ENCODE measurements around the gene ASB10. TPM values are rescaled to one million over a fixed set of nuclear protein-coding genes. Genes with fewer than 3 reads are reported as not detected.

ASB10 gene
- total and polyA plus RNA-seq, 2 donors (not counting 1 experiment from before 2014, with no cell fraction given) = not detected

GRCh38 chr7:151133266-151133985, 53.6 kb downstream of the ASB10 start:
- H3K4me3 ChIP-seq (ENCODE audit: control extremely low read depth in 1 of 5, extremely low read depth in 1 of 5, insufficient read depth in 1 of 5, low read depth in 2 of 5, low read length in 4 of 5) = no peak overlapping the region
- TF ChIP-seq CTCF (IDR thresholded peaks at IDR 0.05) (no peak), EZH2 (IDR thresholded peaks at IDR 0.05; ENCODE audit: borderline replicate concordance, insufficient read depth, low read depth, low read length, poor library complexity, severe bottlenecking) (no peak)
- no peak for ATAC-seq (ENCODE audit: low read depth)
- no peak overlapping the region for H3K27ac ChIP-seq (ENCODE audit: low read length in 2 of 2)
- intact Hi-C loops (cut with micrococcal nuclease) = no loop called here
- H4K20me1 ChIP-seq (ENCODE audit: control insufficient read depth, insufficient read depth, low read length, poor library complexity, severe bottlenecking) = no peaks in the 10 kb centered on the region
- no peak overlapping the region for H3K4me2 ChIP-seq (replicated peaks; ENCODE audit: low read depth, low read length, poor library complexity, severe bottlenecking)
- no peaks in the 10 kb centered on the region for H3K27me3 ChIP-seq (replicated peaks in 1 of 4; ENCODE audit: control extremely low read depth in 1 of 4, control insufficient read depth in 3 of 4, insufficient read depth in 4 of 4, low read length in 3 of 4)
- H3K9ac ChIP-seq (ENCODE audit: low read length) = no peak overlapping the region
- CTCF ChIA-PET = interaction anchor here (1.9 kb wide), 1 partner anchor 10 kb away, joined by 6 read pairs; no protein-coding TSS in a partner anchor
- no peaks in the 10 kb centered on the region for H3K4me1 ChIP-seq (ENCODE audit: control insufficient read depth in 2 of 2, insufficient read depth in 2 of 2, low read length in 2 of 2)
- no peak overlapping the region for H3K27ac Mint-ChIP-seq
- no peaks in the 10 kb centered on the region for H3K79me2 ChIP-seq (ENCODE audit: control insufficient read depth, insufficient read depth, low read length)
- H3K4me1 Mint-ChIP-seq = no peaks in the 10 kb centered on the region
- H2AFZ ChIP-seq (ENCODE audit: insufficient read depth, low read depth, low read length, poor library complexity, severe bottlenecking) = no peak overlapping the region
- H3K9me3 Mint-ChIP-seq (ENCODE audit: insufficient read depth) = no peaks in the 10 kb centered on the region
- POLR2A ChIA-PET = no interaction called here
- no peak overlapping the region for H3K4me3 Mint-ChIP-seq
- H3K27me3 Mint-ChIP-seq = no peaks in the 10 kb centered on the region
- 94% methylated on average over 16 of the region's 16 CpGs for WGBS (ENCODE audit: insufficient coverage)
- no peaks in the 10 kb centered on the region for H3K9me3 ChIP-seq (ENCODE audit: control extremely low read depth in 1 of 3, control insufficient read depth in 2 of 3, insufficient read depth in 1 of 3, low read length in 2 of 3)
- no peak for DNase-seq
- no peaks in the 10 kb centered on the region for H3K36me3 ChIP-seq (replicated peaks in 1 of 2; ENCODE audit: control extremely low read depth in 1 of 2, control insufficient read depth in 1 of 2, extremely low read depth in 1 of 2, insufficient read depth in 2 of 2, low read length in 1 of 2)

GRCh38 chr7:151132461-151133205, 54.4 kb downstream of the ASB10 start:
- Mint-ChIP-seq H3K4me3 (no peak overlapping the region), H3K27ac (no peak overlapping the region), H3K27me3 (no peaks in the 10 kb centered on the region), H3K9me3 (ENCODE audit: insufficient read depth) (no peaks in the 10 kb centered on the region), H3K4me1 (no peaks in the 10 kb centered on the region)
- no peaks in the 10 kb centered on the region for H3K36me3 ChIP-seq (replicated peaks in 1 of 2; ENCODE audit: control extremely low read depth in 1 of 2, control insufficient read depth in 1 of 2, extremely low read depth in 1 of 2, insufficient read depth in 2 of 2, low read length in 1 of 2)
- H3K9me3 ChIP-seq (ENCODE audit: control extremely low read depth in 1 of 3, control insufficient read depth in 2 of 3, insufficient read depth in 1 of 3, low read length in 2 of 3) = no peaks in the 10 kb centered on the region
- no peak overlapping the region for H2AFZ ChIP-seq (ENCODE audit: insufficient read depth, low read depth, low read length, poor library complexity, severe bottlenecking)
- no peak overlapping the region for H3K27ac ChIP-seq (ENCODE audit: low read length in 2 of 2)
- WGBS (ENCODE audit: insufficient coverage) = 93% methylated on average over 15 of the region's 21 CpGs
- no peak overlapping the region for H3K4me2 ChIP-seq (replicated peaks; ENCODE audit: low read depth, low read length, poor library complexity, severe bottlenecking)
- ChIA-PET CTCF (interaction anchor here (1.9 kb wide), 1 partner anchor 9 kb away, joined by 6 read pairs; no protein-coding TSS in a partner anchor), POLR2A (no interaction called here)
- no peaks in the 10 kb centered on the region for H3K27me3 ChIP-seq (replicated peaks in 1 of 4; ENCODE audit: control extremely low read depth in 1 of 4, control insufficient read depth in 3 of 4, insufficient read depth in 4 of 4, low read length in 3 of 4)
- ATAC-seq (ENCODE audit: low read depth) = no peak
- no peak overlapping the region for H3K4me3 ChIP-seq (ENCODE audit: control extremely low read depth in 1 of 5, extremely low read depth in 1 of 5, insufficient read depth in 1 of 5, low read depth in 2 of 5, low read length in 4 of 5)
- intact Hi-C loops (cut with micrococcal nuclease) = no loop called here
- TF ChIP-seq EZH2 (IDR thresholded peaks at IDR 0.05; ENCODE audit: borderline replicate concordance, insufficient read depth, low read depth, low read length, poor library complexity, severe bottlenecking) (no peak), CTCF (IDR thresholded peaks at IDR 0.05) (no peak)
- DNase-seq = no peak
- H4K20me1 ChIP-seq (ENCODE audit: control insufficient read depth, insufficient read depth, low read length, poor library complexity, severe bottlenecking) = no peaks in the 10 kb centered on the region
- H3K79me2 ChIP-seq (ENCODE audit: control insufficient read depth, insufficient read depth, low read length) = no peaks in the 10 kb centered on the region
- H3K9ac ChIP-seq (ENCODE audit: low read length) = no peak overlapping the region
- no peaks in the 10 kb centered on the region for H3K4me1 ChIP-seq (ENCODE audit: control insufficient read depth in 2 of 2, insufficient read depth in 2 of 2, low read length in 2 of 2)
